IMR-90 (cell line): ENCODE results near the gene ANKK1.

ENCODE experiments used
- BHLHE40 ChIP-seq: fragments of 150-350 bp; IDR thresholded peaks from 2 replicates; pipeline ENCODE4 v1.6.1; 2016; ENCODE audit warnings: mild to moderate bottlenecking, low read depth, low read length
- CEBPB ChIP-seq: IDR thresholded peaks from 2 replicates; pipeline ENCODE4 v1.6.1; 2012; ENCODE audit warnings: low read depth, low read length, improper control_type of control experiment
- CHD1 ChIP-seq: IDR thresholded peaks from 2 replicates; pipeline ENCODE4 v1.6.1; 2012; ENCODE audit warnings: low read depth, low read length, improper control_type of control experiment
- FOS ChIP-seq: fragments of 150-350 bp; IDR thresholded peaks from 2 replicates; pipeline ENCODE4 v1.6.1; 2016; ENCODE audit warnings: low read depth, low read length
- MXI1 ChIP-seq: IDR thresholded peaks from 2 replicates; pipeline ENCODE4 v1.6.1; 2012; ENCODE audit warnings: low read depth, mild to moderate bottlenecking, low read length, moderate library complexity, borderline replicate concordance
- POLR2A ChIP-seq: IDR thresholded peaks from 2 replicates; pipeline ENCODE4 v1.6.1; 2012; ENCODE audit warnings: mild to moderate bottlenecking, low read depth, low read length
- RAD21 ChIP-seq: IDR thresholded peaks from 2 replicates; pipeline ENCODE4 v1.6.1; 2012; ENCODE audit warnings: low read length, improper control_type of control experiment
- RCOR1 ChIP-seq: IDR thresholded peaks from 2 replicates; pipeline ENCODE4 v1.6.1; 2012; ENCODE audit warnings: mild to moderate bottlenecking, low read length, improper control_type of control experiment; ENCODE audit not compliant: insufficient replicate concordance
- RFX5 ChIP-seq: IDR thresholded peaks from 2 replicates; pipeline ENCODE4 v1.8.0; 2012; ENCODE audit warnings: low read depth, mild to moderate bottlenecking, low read length, moderate library complexity
- TF ChIP-seq, protein P1 (sequence below): conservative IDR thresholded peaks from 2 replicates; pipeline ENCODE4 v1.5.1; 2012; ENCODE audit warnings: mild to moderate bottlenecking, low read depth, low read length, improper control_type of control experiment
- TF ChIP-seq, protein P2 (sequence below): fragments of 150-350 bp; IDR thresholded peaks from 2 replicates; pipeline ENCODE4 v1.6.1; 2016; ENCODE audit warnings: low read depth, mild to moderate bottlenecking, low read length, moderate library complexity, borderline replicate concordance
- TF ChIP-seq, protein P3 (sequence below): fragments of 150-350 bp; IDR thresholded peaks from 2 replicates; pipeline ENCODE4 v1.6.1; 2017; ENCODE audit warnings: mild to moderate bottlenecking, antibody characterized with exemption, low read length, low read depth

DNA sequence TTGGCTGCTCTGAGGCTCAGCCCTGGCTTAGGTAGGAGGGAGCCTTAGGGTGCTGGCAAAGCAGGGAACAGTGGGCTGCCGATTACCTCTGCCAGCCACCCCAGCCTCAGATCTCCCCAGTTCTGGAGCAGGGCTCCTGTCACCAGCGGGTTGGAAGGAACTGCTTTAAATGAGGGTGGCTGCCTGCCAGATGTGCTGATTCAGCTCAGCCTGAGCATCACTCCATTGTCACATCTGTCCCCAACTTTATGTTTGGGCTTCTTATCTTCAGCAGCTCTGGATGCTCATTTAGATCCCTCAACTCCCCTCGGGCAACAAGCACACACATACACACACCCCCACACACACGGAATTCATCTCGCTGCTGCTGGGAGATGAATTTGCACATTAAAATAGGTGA, 16.9 kb upstream of the ANKK1 start:
- TF ChIP-seq, protein P1, sequence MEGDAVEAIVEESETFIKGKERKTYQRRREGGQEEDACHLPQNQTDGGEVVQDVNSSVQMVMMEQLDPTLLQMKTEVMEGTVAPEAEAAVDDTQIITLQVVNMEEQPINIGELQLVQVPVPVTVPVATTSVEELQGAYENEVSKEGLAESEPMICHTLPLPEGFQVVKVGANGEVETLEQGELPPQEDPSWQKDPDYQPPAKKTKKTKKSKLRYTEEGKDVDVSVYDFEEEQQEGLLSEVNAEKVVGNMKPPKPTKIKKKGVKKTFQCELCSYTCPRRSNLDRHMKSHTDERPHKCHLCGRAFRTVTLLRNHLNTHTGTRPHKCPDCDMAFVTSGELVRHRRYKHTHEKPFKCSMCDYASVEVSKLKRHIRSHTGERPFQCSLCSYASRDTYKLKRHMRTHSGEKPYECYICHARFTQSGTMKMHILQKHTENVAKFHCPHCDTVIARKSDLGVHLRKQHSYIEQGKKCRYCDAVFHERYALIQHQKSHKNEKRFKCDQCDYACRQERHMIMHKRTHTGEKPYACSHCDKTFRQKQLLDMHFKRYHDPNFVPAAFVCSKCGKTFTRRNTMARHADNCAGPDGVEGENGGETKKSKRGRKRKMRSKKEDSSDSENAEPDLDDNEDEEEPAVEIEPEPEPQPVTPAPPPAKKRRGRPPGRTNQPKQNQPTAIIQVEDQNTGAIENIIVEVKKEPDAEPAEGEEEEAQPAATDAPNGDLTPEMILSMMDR, result no peak
- TF ChIP-seq POLR2A, result no peak
- no peak for TF ChIP-seq RFX5
- TF ChIP-seq CEBPB, result no peak
- TF ChIP-seq CHD1, result no peak
- TF ChIP-seq RAD21, result no peak
- TF ChIP-seq, protein P2, sequence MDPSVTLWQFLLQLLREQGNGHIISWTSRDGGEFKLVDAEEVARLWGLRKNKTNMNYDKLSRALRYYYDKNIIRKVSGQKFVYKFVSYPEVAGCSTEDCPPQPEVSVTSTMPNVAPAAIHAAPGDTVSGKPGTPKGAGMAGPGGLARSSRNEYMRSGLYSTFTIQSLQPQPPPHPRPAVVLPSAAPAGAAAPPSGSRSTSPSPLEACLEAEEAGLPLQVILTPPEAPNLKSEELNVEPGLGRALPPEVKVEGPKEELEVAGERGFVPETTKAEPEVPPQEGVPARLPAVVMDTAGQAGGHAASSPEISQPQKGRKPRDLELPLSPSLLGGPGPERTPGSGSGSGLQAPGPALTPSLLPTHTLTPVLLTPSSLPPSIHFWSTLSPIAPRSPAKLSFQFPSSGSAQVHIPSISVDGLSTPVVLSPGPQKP, result no peak
- no peak for TF ChIP-seq MXI1
- TF ChIP-seq, protein P3, sequence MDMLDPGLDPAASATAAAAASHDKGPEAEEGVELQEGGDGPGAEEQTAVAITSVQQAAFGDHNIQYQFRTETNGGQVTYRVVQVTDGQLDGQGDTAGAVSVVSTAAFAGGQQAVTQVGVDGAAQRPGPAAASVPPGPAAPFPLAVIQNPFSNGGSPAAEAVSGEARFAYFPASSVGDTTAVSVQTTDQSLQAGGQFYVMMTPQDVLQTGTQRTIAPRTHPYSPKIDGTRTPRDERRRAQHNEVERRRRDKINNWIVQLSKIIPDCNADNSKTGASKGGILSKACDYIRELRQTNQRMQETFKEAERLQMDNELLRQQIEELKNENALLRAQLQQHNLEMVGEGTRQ, result no peak
- no peak for TF ChIP-seq BHLHE40
- no peak for TF ChIP-seq FOS
- TF ChIP-seq RCOR1, result no peak
